ENCODE measurements around the gene ATP6V0A1. TPM values are rescaled to one million over a fixed set of nuclear protein-coding genes. Genes with fewer than 3 reads are reported as not detected.
A peak's percentile ranks its signal among the peaks of the same experiment; 100 is the strongest.

Gene ATP6V0A1
- total and polyA plus RNA-seq, 2 of the 4 experiments (the other 2 are of a cell fraction), result 18.8 to 34.0 TPM

- Histone ChIP-seq H3K23ac (ENCODE audit: low read depth, low read length) (peak overlapping the region; percentile 99), H3K4me2 (ENCODE audit: low read depth, low read length) (no peak overlapping the region; the same call in 1 of the 2 replicates), H2AK5ac (ENCODE audit: low read depth, low read length) (peak overlapping the region; percentile 100), H3K4ac (ENCODE audit: low read depth, low read length) (peak overlapping the region; percentile 100), H2AFZ (replicated peaks; ENCODE audit: low read length, poor library complexity) (no peak overlapping the region), H3K27ac (ENCODE audit: insufficient read depth, low read length) (peak overlapping the region; percentile 99), H4K5ac (ENCODE audit: low read depth, low read length) (peak overlapping the region; percentile 81), H4K91ac (ENCODE audit: insufficient read depth, low read depth, low read length) (peak overlapping the region; percentile 100), H3K4me1 (ENCODE audit: control insufficient read depth, insufficient read depth, low read length) (peaks cover 58% of the 10 kb centered on the region), H2BK20ac (ENCODE audit: low read depth, low read length) (peak overlapping the region; percentile 98), H3K27me3 (ENCODE audit: control insufficient read depth, insufficient read depth, low read length) (no peaks in the 10 kb centered on the region), H2BK120ac (ENCODE audit: low read depth, low read length) (peak overlapping the region; percentile 100), H4K20me1 (ENCODE audit: insufficient read depth, low read length) (no peaks in the 10 kb centered on the region; the same call in 1 of the 2 replicates), H4K8ac (ENCODE audit: low read depth in 2 of 2, low read length in 2 of 2) (peak overlapping the region; percentile 99 to 100), H2BK5ac (ENCODE audit: low read depth, low read length, poor library complexity, severe bottlenecking) (peak overlapping the region; percentile 99), H3K36me3 (ENCODE audit: control insufficient read depth, insufficient read depth, low read length) (peaks cover 2% of the 10 kb centered on the region; the same call in 1 of the 2 replicates), H3K56ac (ENCODE audit: extremely low read depth, insufficient read depth, low read length) (peak overlapping the region; percentile 98), H3K79me1 (ENCODE audit: low read depth in 1 of 2, low read length in 2 of 2) (peaks cover 9 to 57% of the 10 kb centered on the region in 2 experiments; a peak in 3 of 4 replicates), H3K9ac (ENCODE audit: low read depth, low read length) (peak overlapping the region; percentile 83), H2AK9ac (replicated peaks; ENCODE audit: low read depth, low read length, poor library complexity) (peak overlapping the region; percentile 100), H3K9me1 (ENCODE audit: insufficient read depth, low read length) (peaks cover 34% of the 10 kb centered on the region), H3K14ac (replicated peaks; ENCODE audit: low read depth, low read length) (peak overlapping the region; percentile 99), H3K18ac (ENCODE audit: low read depth, low read length) (peak overlapping the region; percentile 97), H2BK15ac (ENCODE audit: low read depth, low read length) (peak overlapping the region; percentile 100), H3K9me3 (ENCODE audit: control insufficient read depth, insufficient read depth, low read length) (no peaks in the 10 kb centered on the region), H3K4me3 (ENCODE audit: insufficient read depth, low read depth, low read length) (no peak overlapping the region)
- dilution Hi-C loops (cut with HindIII; ENCODE audit: low sequenced_read_pairs, unreplicated experiment), result no loop called here
- CTCF ChIA-PET, result interaction anchor here (1.9 kb wide), 1 partner anchor 198 kb away, joined by 4 read pairs; no protein-coding TSS in a partner anchor
- DNase-seq, result no peak
- intact Hi-C loops (cut with micrococcal nuclease), result loop anchor here (2.0 to 10.0 kb wide), 2 partner anchors 98 to 386 kb away; partner anchors contain the start of gene CAVIN1
- in situ Hi-C loops (cut with MboI; ENCODE audit: low sequenced_read_pairs), result loop anchor here (5.0 to 10.0 kb wide), 2 partner anchors 199 to 296 kb away; no protein-coding TSS in a partner anchor
- TF ChIP-seq RFX5 (IDR thresholded peaks at IDR 0.05; ENCODE audit: low read depth, low read length) (no peak), MXI1 (IDR thresholded peaks at IDR 0.05; ENCODE audit: borderline replicate concordance, low read depth, low read length) (no peak)
- no peak for ATAC-seq (ENCODE audit: low read depth)
- POLR2A ChIA-PET (ENCODE audit: unreplicated experiment), result interaction anchor here (4.2 kb wide), 1 partner anchor 98 kb away, joined by 17 read pairs; the partner anchor contains the start of gene CAVIN1
- WGBS, 2 experiments (ENCODE audit: extremely low coverage in 2 of 2, insufficient read length in 1 of 2), result no CpG with 5 or more reads among the region's 8 CpGs
- no TSS peak for BruUV-seq (replicated peaks)
These were observed 62.4 kb downstream of the ATP6V0A1 start for GRCh38 chr17:42521036-42521435.

Measured in IMR-90 (cell line).